ENCODE measurements around the gene SPG11. TPM values are rescaled to one million over a fixed set of nuclear protein-coding genes. Genes with fewer than 3 reads are reported as not detected.

Gene SPG11
- total and polyA plus RNA-seq, 8 donors = 72.6 to 92.5 (median 83.2) TPM

- TF ChIP-seq CTCF (IDR thresholded peaks at IDR 0.05) = no peak
- peak; percentile 92 for ATAC-seq
Measured at GRCh38 chr15:44536962-44537734, 126.3 kb downstream of the SPG11 start, which contains the start of gene EIF3J. TSS of gene EIF3J (plus strand) at chr15:44537147. CDS start at chr15:44537195, 48 bp downstream.

GRCh38 chr15:44536302-44536961 is 127.0 kb downstream of the SPG11 start:
- H3K36me3 ChIP-seq = peaks cover 0 to 25% of the 10 kb centered on the region in 2 donors
- peaks cover 16 to 48% of the 10 kb centered on the region in 2 donors for H3K4me1 ChIP-seq
- no peaks in the 10 kb centered on the region for H3K9me3 ChIP-seq
- H3K27ac ChIP-seq = peak overlapping the region; percentile 98 to 99
- H3K4me3 ChIP-seq = peak overlapping the region; percentile 66 to 78
- peak; percentile 86 for ATAC-seq
- intact Hi-C loops (cut with DNase I) = no loop called here
- DNase-seq = peak; percentile 90 to 95 (median 92)
- no peaks in the 10 kb centered on the region for H3K27me3 ChIP-seq
- TF ChIP-seq CTCF (IDR thresholded peaks at IDR 0.05) = peak; percentile 19 to 27

More at GRCh38 chr15:44536962-44537734, 126.3 kb downstream of the SPG11 start, which contains the start of gene EIF3J:
- H3K27ac ChIP-seq = peak within 1 kb of the TSS; percentile 98 to 99
- peaks cover 23 to 55% of the 10 kb centered on the region in 2 donors for H3K4me1 ChIP-seq
- DNase-seq = peak; percentile 31 to 99 (median 96)
- no peaks in the 10 kb centered on the region for H3K9me3 ChIP-seq
- H3K36me3 ChIP-seq = peaks cover 0 to 31% of the 10 kb centered on the region in 2 donors
- H3K27me3 ChIP-seq = no peaks in the 10 kb centered on the region
- intact Hi-C loops (cut with DNase I) = no loop called here
- H3K4me3 ChIP-seq = peak within 1 kb of the TSS; percentile 66 to 78

- Histone ChIP-seq H3K27me3 (no peaks in the 10 kb centered on the region), H3K9me3 (no peaks in the 10 kb centered on the region), H3K4me3 (peak overlapping the region; percentile 66 to 78), H3K36me3 (peaks cover 0 to 18% of the 10 kb centered on the region in 2 donors), H3K4me1 (peaks cover 9 to 41% of the 10 kb centered on the region in 2 donors), H3K27ac (peak overlapping the region; percentile 98 to 99)
- DNase-seq (peak in 3 of 4 donors; percentile 38 to 74 (median 40)), ATAC-seq (peak; percentile 4)
- no peak for TF ChIP-seq CTCF (IDR thresholded peaks at IDR 0.05)
- intact Hi-C loops (cut with DNase I) = no loop called here
Measured at GRCh38 chr15:44535523-44536301, 127.8 kb downstream of the SPG11 start.

GRCh38 chr15:44535092-44535491 is 128.4 kb downstream of the SPG11 start:
- no peaks in the 10 kb centered on the region for H3K27me3 ChIP-seq
- ATAC-seq = no peak
- no peaks in the 10 kb centered on the region for H3K9me3 ChIP-seq
- H3K36me3 ChIP-seq = peaks cover 0 to 12% of the 10 kb centered on the region in 2 donors
- no peak overlapping the region for H3K27ac ChIP-seq
- peaks cover 9 to 35% of the 10 kb centered on the region in 2 donors for H3K4me1 ChIP-seq
- no peak for TF ChIP-seq CTCF (IDR thresholded peaks at IDR 0.05)
- no peak for DNase-seq
- intact Hi-C loops (cut with DNase I) = no loop called here
- no peak overlapping the region for H3K4me3 ChIP-seq

Data from left lung (tissue), 10 donors.